Stomach (tissue), 4 donors: ENCODE data around the gene PIM3.

Experiments
- CTCF ChIP-seq, 7 experiments: fragments of 450-650 bp in 4 of 7; fragments of 200-600 bp in 3 of 7; sonication (generic) in 3 of 7; IDR thresholded peaks; one replicate each; pipeline ENCODE4 v1.5.1; 2016 to 2019; ENCODE audit warnings: antibody characterized with exemption in 7 of 7, control low read depth in 2 of 7, mild to moderate bottlenecking in 1 of 7
- POLR2AphosphoS5 ChIP-seq, 3 donors: sonication (generic); formaldehyde crosslinking; IDR thresholded peaks; one replicate each; pipeline ENCODE4 v1.6.1; 2016; ENCODE audit warnings: antibody characterized with exemption in 3 of 3

GRCh38 chr22:49979587-49980264, 19.2 kb downstream of the PIM3 start:
- peak in 5 of 7 experiments; percentile 29 to 64 (median 55) for TF ChIP-seq CTCF (IDR thresholded peaks at IDR 0.05)
- peak in 1 of 3 donors; percentile 60 for TF ChIP-seq POLR2AphosphoS5 (IDR thresholded peaks at IDR 0.05)
